HG03354 (cell line): ENCODE results near the gene NIT1.

ENCODE experiments used
- ATAC-seq: cut with Tn5 transposase; IDR thresholded peaks from one replicate; pipeline ENCODE4 v1.9.1; 2021; ENCODE audit warnings: mild to moderate bottlenecking; ENCODE audit not compliant: unreplicated experiment, poor library complexity, severe bottlenecking

Gene NIT1

DNA sequence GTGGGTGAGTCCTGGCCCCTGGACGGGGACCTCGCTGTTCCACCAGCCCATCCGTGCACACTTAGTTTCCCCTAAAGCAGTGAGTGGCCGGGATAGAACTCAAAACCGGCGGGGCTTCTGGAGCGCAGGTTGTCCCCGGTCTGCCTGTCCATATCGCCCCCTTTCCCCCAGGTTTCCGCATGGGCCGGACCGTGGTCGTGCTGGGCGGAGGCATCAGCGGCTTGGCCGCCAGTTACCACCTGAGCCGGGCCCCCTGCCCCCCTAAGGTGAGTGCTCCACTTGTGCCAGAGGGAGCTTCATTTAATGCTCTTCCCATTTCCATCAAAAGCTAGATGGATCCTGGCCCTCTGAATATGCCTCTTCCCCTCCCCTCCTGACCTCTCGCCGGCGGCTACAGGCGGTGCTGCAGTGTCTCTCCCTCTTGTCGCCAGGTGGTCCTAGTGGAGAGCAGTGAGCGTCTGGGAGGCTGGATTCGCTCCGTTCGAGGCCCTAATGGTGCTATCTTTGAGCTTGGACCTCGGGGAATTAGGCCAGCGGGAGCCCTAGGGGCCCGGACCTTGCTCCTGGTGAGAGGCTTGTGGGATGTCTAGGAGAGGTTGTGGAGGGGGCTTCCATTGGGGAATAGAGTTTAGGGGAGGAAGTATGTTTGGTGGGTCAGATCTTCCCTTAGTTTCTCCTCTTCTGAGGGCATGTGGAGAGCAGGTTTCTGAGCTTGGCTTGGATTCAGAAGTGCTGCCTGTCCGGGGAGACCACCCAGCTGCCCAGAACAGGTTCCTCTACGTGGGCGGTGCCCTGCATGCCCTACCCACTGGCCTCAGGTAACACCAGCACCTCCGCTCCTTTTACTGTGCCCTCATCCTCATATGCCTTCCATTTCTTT is 49.0 kb downstream of the NIT1 start:
- peak; percentile 6 for ATAC-seq

DNA sequence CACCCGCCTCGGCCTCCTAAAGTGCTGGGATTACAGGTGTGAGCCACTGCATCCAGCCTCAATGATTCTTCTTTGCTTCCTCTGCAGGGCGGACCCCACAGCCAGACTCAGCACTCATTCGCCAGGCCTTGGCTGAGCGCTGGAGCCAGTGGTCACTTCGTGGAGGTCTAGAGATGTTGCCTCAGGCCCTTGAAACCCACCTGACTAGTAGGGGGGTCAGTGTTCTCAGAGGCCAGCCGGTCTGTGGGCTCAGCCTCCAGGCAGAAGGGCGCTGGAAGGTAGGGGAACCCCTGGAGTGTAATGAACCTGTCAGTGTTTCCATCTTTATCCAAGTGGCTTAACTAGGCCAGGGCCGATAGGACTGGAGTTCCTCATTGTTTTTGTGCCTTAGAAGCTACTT is 51.0 kb downstream of the NIT1 start:
- no peak for ATAC-seq
